ENCODE data around the gene FAM162B.

GRCh38 chr6:116705917-116706316 is 59.6 kb downstream of the FAM162B start:
- TF ChIP-seq ZFX (IDR thresholded peaks at IDR 0.05) (no peak), CTCF (conservative IDR thresholded peaks at IDR 0.05) (no peak)

All from C4-2B (cell line).